Smooth muscle cell (in vitro differentiated cells): ENCODE data around the gene NFIB. TPM values are rescaled to one million over a fixed set of nuclear protein-coding genes. Genes with fewer than 3 reads are reported as not detected.

ENCODE experiments used
- DNase-seq: peaks from one replicate; lab custom pipeline; 2025; ENCODE audit not compliant: unreplicated experiment; lab: John Stamatoyannopoulos, UW
- H2AFZ ChIP-seq: fragments of 200-600 bp; sonication (generic); 2 replicates; pipeline ENCODE4 v1.6.0; 2016; ENCODE audit warnings: antibody characterized with exemption, low read depth, mild to moderate bottlenecking
- H3F3A ChIP-seq: fragments of 200-600 bp; sonication (generic); 2 replicates; pipeline ENCODE4 v1.6.0; 2017; ENCODE audit warnings: antibody characterized with exemption, low read depth
- H3K27ac ChIP-seq: fragments of 200-600 bp; sonication (generic); 2 replicates; pipeline ENCODE4 v1.5.1; 2016; ENCODE audit warnings: low read depth, mild to moderate bottlenecking
- H3K27me3 ChIP-seq: fragments of 200-600 bp; sonication (generic); 2 replicates; pipeline ENCODE4 v1.6.1; 2016; ENCODE audit warnings: low read depth, mild to moderate bottlenecking
- H3K36me3 ChIP-seq: fragments of 200-600 bp; sonication (generic); 2 replicates; pipeline ENCODE4 v1.5.1; 2016; ENCODE audit warnings: low read depth
- H3K4me1 ChIP-seq: fragments of 200-600 bp; sonication (generic); 2 replicates; pipeline ENCODE4 v1.5.1; 2016; ENCODE audit warnings: low read depth
- H3K4me2 ChIP-seq: fragments of 200-600 bp; sonication (generic); 2 replicates; pipeline ENCODE4 v1.6.0; 2016; ENCODE audit warnings: mild to moderate bottlenecking
- H3K4me3 ChIP-seq: fragments of 200-600 bp; sonication (generic); 2 replicates; pipeline ENCODE4 v1.5.1; 2016; ENCODE audit warnings: mild to moderate bottlenecking
- H3K79me2 ChIP-seq: fragments of 200-600 bp; sonication (generic); 2 replicates; pipeline ENCODE4 v1.6.0; 2016; ENCODE audit warnings: low read depth, mild to moderate bottlenecking
- H3K9ac ChIP-seq: fragments of 200-600 bp; sonication (generic); 2 replicates; pipeline ENCODE4 v1.6.0; 2016; ENCODE audit warnings: low read depth
- H3K9me3 ChIP-seq: fragments of 200-600 bp; sonication (generic); replicated peaks from 2 replicates; pipeline ENCODE4 v1.5.1; 2016; ENCODE audit warnings: low read depth
- H4K20me1 ChIP-seq: fragments of 200-600 bp; sonication (generic); 2 replicates; pipeline ENCODE4 v1.6.0; 2016; ENCODE audit warnings: low read depth
- WGBS: methylation state at CpG from one replicate; pipeline ENCODE4 v1.1.7; 2016; ENCODE audit warnings: low lambda C conversion rate; 5-methylcytosine and 5-hydroxymethylcytosine counted together
- polyA plus RNA-seq: library from polyadenylated mRNA; unstranded; fragments of >200 nt; fragmentation: Nextera tagmentation; extraction: Ambion mirVana; gene quantifications from 2 replicates; pipeline ENCODE4 v1.2.1, GENCODE V29; 2016
- total RNA-seq: library from RNA; depleted of rRNA; stranded (reverse); fragments of >200 nt; gene quantifications from 2 replicates; pipeline ENCODE4 v1.2.3, GENCODE V29; 2014
- TF ChIP-seq, protein P1 (sequence below): fragments of 200-600 bp; sonication (generic); IDR thresholded peaks from 2 replicates; pipeline ENCODE4 v1.5.1; 2017; ENCODE audit warnings: borderline replicate concordance, mild to moderate bottlenecking, antibody characterized with exemption; ENCODE audit not compliant: insufficient read depth, poor library complexity, severe bottlenecking

NFIB gene
- total and polyA plus RNA-seq, 2 experiments from 2014 or later: 0.93 to 1.7 TPM

DNA sequence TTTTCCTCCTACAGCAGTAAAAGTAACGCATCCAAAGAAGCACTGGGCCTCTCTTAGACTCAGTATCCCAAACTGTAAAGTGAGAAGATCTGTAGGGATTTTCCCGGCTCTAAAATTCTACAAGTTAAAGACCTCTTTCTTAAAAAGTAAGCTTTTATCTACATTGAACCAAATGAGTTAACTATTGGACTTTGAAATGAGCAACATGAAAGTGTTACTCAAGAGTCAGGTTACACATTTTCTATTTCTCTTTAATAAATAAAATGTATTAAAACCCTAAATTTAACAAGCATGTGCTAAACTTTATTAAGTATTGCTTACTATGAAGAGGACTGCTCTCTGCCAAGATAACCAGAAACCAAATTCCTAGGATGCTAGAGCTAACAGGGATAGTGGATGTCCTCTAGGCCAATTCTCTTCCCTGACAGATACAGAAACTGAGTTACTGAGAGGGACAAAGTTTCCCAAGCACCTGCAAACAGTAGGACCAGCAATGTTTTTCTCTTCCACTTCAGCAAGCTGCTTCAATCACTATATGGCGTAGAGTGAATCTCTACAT lies 21.7 kb downstream of the NFIB start:
- WGBS: 95% methylated on average over 3 of the region's 3 CpGs
- Histone ChIP-seq H3K9me3 (no peaks in the 10 kb centered on the region), H3K4me3 (no peak overlapping the region), H3F3A (no peaks in the 10 kb centered on the region), H4K20me1 (no peaks in the 10 kb centered on the region), H2AFZ (no peak overlapping the region), H3K27ac (no peak overlapping the region), H3K9ac (no peak overlapping the region), H3K79me2 (no peaks in the 10 kb centered on the region), H3K4me1 (no peaks in the 10 kb centered on the region), H3K4me2 (no peak overlapping the region), H3K36me3 (no peaks in the 10 kb centered on the region), H3K27me3 (no peaks in the 10 kb centered on the region)
- TF ChIP-seq, protein P1, sequence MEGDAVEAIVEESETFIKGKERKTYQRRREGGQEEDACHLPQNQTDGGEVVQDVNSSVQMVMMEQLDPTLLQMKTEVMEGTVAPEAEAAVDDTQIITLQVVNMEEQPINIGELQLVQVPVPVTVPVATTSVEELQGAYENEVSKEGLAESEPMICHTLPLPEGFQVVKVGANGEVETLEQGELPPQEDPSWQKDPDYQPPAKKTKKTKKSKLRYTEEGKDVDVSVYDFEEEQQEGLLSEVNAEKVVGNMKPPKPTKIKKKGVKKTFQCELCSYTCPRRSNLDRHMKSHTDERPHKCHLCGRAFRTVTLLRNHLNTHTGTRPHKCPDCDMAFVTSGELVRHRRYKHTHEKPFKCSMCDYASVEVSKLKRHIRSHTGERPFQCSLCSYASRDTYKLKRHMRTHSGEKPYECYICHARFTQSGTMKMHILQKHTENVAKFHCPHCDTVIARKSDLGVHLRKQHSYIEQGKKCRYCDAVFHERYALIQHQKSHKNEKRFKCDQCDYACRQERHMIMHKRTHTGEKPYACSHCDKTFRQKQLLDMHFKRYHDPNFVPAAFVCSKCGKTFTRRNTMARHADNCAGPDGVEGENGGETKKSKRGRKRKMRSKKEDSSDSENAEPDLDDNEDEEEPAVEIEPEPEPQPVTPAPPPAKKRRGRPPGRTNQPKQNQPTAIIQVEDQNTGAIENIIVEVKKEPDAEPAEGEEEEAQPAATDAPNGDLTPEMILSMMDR: no peak
- no peak for DNase-seq

DNA sequence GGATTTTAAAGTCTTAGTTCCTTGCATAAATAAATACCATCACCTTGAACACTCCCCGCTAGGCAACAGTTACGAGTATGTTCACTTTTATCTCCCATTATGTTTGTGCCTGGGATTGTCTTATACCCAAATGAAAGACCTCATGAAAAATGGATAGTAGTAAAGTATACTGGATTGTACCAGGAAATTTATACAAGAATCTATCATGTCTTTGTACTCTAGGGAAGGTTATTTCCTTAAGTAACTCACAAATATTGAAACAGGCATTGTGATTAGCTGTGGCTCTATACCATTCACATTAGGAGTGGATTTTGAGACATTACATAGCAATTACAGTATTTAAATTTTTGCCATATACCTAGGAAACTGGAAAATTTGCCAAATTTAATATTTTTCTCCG lies 24.0 kb downstream of the NFIB start:
- H3K36me3 ChIP-seq: no peaks in the 10 kb centered on the region
- no peaks in the 10 kb centered on the region for H3K79me2 ChIP-seq
- whole genome bisulfite sequencing: 96% methylated on average over 3 of the region's 3 CpGs
- H3K9ac ChIP-seq: no peak overlapping the region
- H3K4me3 ChIP-seq: no peak overlapping the region
- DNase-seq: no peak
- H3F3A ChIP-seq: no peaks in the 10 kb centered on the region
- H3K9me3 ChIP-seq: no peaks in the 10 kb centered on the region
- H4K20me1 ChIP-seq: no peaks in the 10 kb centered on the region
- TF ChIP-seq, protein P1: no peak
- no peak overlapping the region for H3K4me2 ChIP-seq
- no peaks in the 10 kb centered on the region for H3K27me3 ChIP-seq
- H3K4me1 ChIP-seq: no peaks in the 10 kb centered on the region
- H3K27ac ChIP-seq: no peak overlapping the region
- H2AFZ ChIP-seq: no peak overlapping the region

DNA sequence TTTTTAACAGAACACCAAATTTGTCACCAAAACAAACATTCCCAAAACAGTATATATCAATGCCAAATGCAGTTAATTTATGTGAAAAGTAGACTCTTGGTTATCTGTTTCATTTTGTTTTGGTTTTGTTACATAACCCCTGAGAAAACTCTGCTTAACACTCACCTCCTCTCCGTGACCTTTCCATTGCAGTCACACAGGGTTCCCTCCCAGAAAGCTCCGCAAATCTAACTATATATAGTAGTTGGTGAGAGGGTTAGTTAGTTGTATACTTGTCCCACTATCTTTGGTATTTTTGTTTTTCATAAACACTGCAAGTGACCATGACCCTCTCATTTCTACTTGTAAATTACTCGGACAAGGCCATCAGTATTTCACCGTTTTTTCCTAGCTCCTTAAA lies 25.5 kb downstream of the NFIB start:
- 92% methylated on average over 4 of the region's 4 CpGs for WGBS

More for the DNA sequence above, 25.5 kb downstream of the NFIB start:
- DNase-seq: no peak
- Histone ChIP-seq H3K36me3 (no peaks in the 10 kb centered on the region), H3K27me3 (no peaks in the 10 kb centered on the region), H3K27ac (no peak overlapping the region), H3K4me3 (no peak overlapping the region), H3K4me2 (no peak overlapping the region), H3F3A (no peaks in the 10 kb centered on the region), H3K79me2 (no peaks in the 10 kb centered on the region), H2AFZ (no peak overlapping the region), H3K9me3 (no peaks in the 10 kb centered on the region), H3K9ac (no peak overlapping the region), H4K20me1 (no peaks in the 10 kb centered on the region), H3K4me1 (no peaks in the 10 kb centered on the region)
- TF ChIP-seq, protein P1: no peak
